Coronary artery (tissue), 2 donors: ENCODE measurements around the gene SIAH2.

Experiments
- DNase-seq: peaks from one replicate; pipeline ENCODE4 v3.0.0-alpha.2; 2017; ENCODE audit warnings: low spot score
- H3K27ac ChIP-seq, 2 donors: fragments of 200-600 bp; sonication (generic); one replicate each; pipeline ENCODE4 v1.5.1; 2016 to 2019
- H3K4me3 ChIP-seq: fragments of 200-600 bp; sonication (generic); 2 replicates; pipeline ENCODE4 v1.5.1; 2016; ENCODE audit warnings: mild to moderate bottlenecking, moderate library complexity
- CTCF ChIP-seq: fragments of 200-600 bp; sonication (generic); IDR thresholded peaks from one replicate; pipeline ENCODE4 v1.5.1; 2019; ENCODE audit warnings: antibody characterized with exemption

Gene SIAH2

GRCh38 chr3:150736316-150736719 is 26.7 kb downstream of the SIAH2 start:
- TF ChIP-seq CTCF: no peak
- Histone ChIP-seq H3K27ac (no peak overlapping the region), H3K4me3 (no peak overlapping the region)
- no peak for DNase-seq

GRCh38 chr3:150734795-150735119 is 28.2 kb downstream of the SIAH2 start:
- Histone ChIP-seq H3K27ac (no peak overlapping the region), H3K4me3 (no peak overlapping the region)
- no peak for DNase-seq
- TF ChIP-seq CTCF: no peak

- TF ChIP-seq CTCF: no peak
These were observed 28.8 kb downstream of the SIAH2 start for GRCh38 chr3:150733936-150734794.

GRCh38 chr3:150733373-150733935 is 29.5 kb downstream of the SIAH2 start:
- Histone ChIP-seq H3K4me3 (no peak overlapping the region), H3K27ac (no peak overlapping the region)
- DNase-seq: no peak
- TF ChIP-seq CTCF: no peak

More at GRCh38 chr3:150733936-150734794, 28.8 kb downstream of the SIAH2 start:
- no peak overlapping the region for H3K4me3 ChIP-seq
- no peak overlapping the region for H3K27ac ChIP-seq
- DNase-seq: no peak

- Histone ChIP-seq H3K27ac (no peak overlapping the region), H3K4me3 (no peak overlapping the region)
- DNase-seq: no peak
- TF ChIP-seq CTCF: no peak
These were observed 33.1 kb downstream of the SIAH2 start for GRCh38 chr3:150729682-150730360.

- no peak for TF ChIP-seq CTCF
- no peak for DNase-seq
- H3K4me3 ChIP-seq: no peak overlapping the region
- peak overlapping the region in 1 of 2 donors; percentile 47 for H3K27ac ChIP-seq
These were observed 35.1 kb downstream of the SIAH2 start for GRCh38 chr3:150727653-150728502.
